A673 (cell line): ENCODE measurements around the gene XIRP1. TPM values are rescaled to one million over a fixed set of nuclear protein-coding genes. Genes with fewer than 3 reads are reported as not detected.
"Not testable (repeated sequence)": the region's sequence is repeated elsewhere in the genome, so short reads cannot be mapped to it uniquely, and the experiment has no call there.

Source experiments
- BruUV-seq: library from RNA; stranded (reverse); fragments of 400-500 nt; replicated peaks from 2 replicates; lab custom pipeline; 2021; lab: Mats Ljungman, UMichigan
- CTCF ChIA-PET: fragments of 300-600 bp; sonication (Branson Sonifier 250); formaldehyde crosslinking; loops from one replicate; lab custom pipeline; 2022; ENCODE audit warnings: antibody characterized with exemption; lab: Charles Lee
- POLR2A ChIA-PET: fragments of 300-600 bp; sonication (Branson Sonifier 250); formaldehyde crosslinking; loops from one replicate; lab custom pipeline; 2022; ENCODE audit warnings: antibody characterized with exemption; ENCODE audit not compliant: low non-redundant PET; lab: Charles Lee
- DNase-seq: peaks from one replicate; pipeline ENCODE4 v3.0.0-alpha.2; 2015; ENCODE audit warnings: low spot score
- H3K27ac ChIP-seq: fragments of 200-600 bp; sonication (generic); 2 replicates; pipeline ENCODE4 v1.5.1; 2016; ENCODE audit warnings: mixed run types, low read depth, mild to moderate bottlenecking, mixed read lengths, antibody characterized with exemption, low read length; ENCODE audit not compliant: poor library complexity, severe bottlenecking
- H3K27me3 ChIP-seq: fragments of 200-600 bp; sonication (generic); replicated peaks from 2 replicates; pipeline ENCODE4 v1.6.1; 2017; ENCODE audit warnings: mixed run types, low read depth, mild to moderate bottlenecking, mixed read lengths, antibody characterized with exemption, low read length; ENCODE audit not compliant: insufficient read depth, poor library complexity
- H3K36me3 ChIP-seq: fragments of 200-600 bp; sonication (generic); 2 replicates; pipeline ENCODE4 v1.6.1; 2016; ENCODE audit warnings: mixed run types, mild to moderate bottlenecking, mixed read lengths, antibody characterized with exemption, low read length; ENCODE audit not compliant: insufficient read depth, poor library complexity, severe bottlenecking
- H3K4me1 ChIP-seq: fragments of 200-600 bp; sonication (generic); 2 replicates; pipeline ENCODE4 v1.6.1; 2017; ENCODE audit warnings: mixed run types, mild to moderate bottlenecking, mixed read lengths, antibody characterized with exemption, low read length; ENCODE audit not compliant: insufficient read depth, poor library complexity, severe bottlenecking
- H3K4me3 ChIP-seq: fragments of 200-600 bp; sonication (generic); 2 replicates; pipeline ENCODE4 v1.5.1; 2016; ENCODE audit warnings: low read depth, mixed run types, mild to moderate bottlenecking, mixed read lengths, low read length; ENCODE audit not compliant: poor library complexity, severe bottlenecking
- H3K9me3 ChIP-seq: fragments of 200-600 bp; sonication (generic); 2 replicates; pipeline ENCODE4 v1.6.1; 2016; ENCODE audit warnings: mixed run types, low read depth, mild to moderate bottlenecking, mixed read lengths, antibody characterized with exemption, low read length; ENCODE audit not compliant: poor library complexity, severe bottlenecking
- EZH2 ChIP-seq: fragments of 200-600 bp; sonication (generic); IDR thresholded peaks from 2 replicates; pipeline ENCODE4 v1.6.1; 2017; ENCODE audit warnings: borderline replicate concordance, low read depth, mild to moderate bottlenecking, mixed read lengths, antibody characterized with exemption, low read length; ENCODE audit not compliant: poor library complexity, severe bottlenecking
- intact Hi-C: fragments of 100-400 bp; cut with micrococcal nuclease; formaldehyde crosslinking; loops from one replicate; pipeline ENCODE4 v1.10.0; 2022; ENCODE audit not compliant: unreplicated experiment
- total RNA-seq: library from RNA; stranded (reverse); gene quantifications from 2 replicates; pipeline ENCODE4 v1.2.3, GENCODE V29; 2021
- TF ChIP-seq, protein P1 (sequence below): fragments of 300-800, 200-600 bp; sonication (generic); conservative IDR thresholded peaks from 2 replicates; pipeline ENCODE4 v1.5.1; 2017; ENCODE audit warnings: low read depth, mild to moderate bottlenecking, antibody characterized with exemption, low read length, moderate library complexity, mixed read lengths

XIRP1 gene
- total RNA-seq, 1 experiment from 2014 or later, result not detected

DNA sequence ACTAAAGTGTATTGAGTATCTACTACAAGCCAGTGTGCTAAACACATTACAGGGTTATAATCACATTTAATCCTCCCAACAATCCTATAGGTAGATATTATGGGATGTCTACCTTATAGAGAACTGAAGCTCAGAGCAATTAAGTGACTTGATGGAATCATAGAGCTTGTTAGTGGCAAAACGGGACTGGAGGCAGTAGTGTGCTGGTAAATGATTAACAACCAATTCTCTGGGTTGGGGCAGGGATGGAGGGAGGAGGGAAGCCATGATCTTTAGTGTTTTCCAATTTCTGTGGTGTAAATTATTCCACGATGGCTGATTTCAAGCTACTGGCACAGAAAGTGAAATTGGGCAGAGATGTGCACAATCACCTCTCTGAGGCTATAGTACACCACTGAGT is 20.5 kb downstream of the XIRP1 start:
- H3K36me3 ChIP-seq, result no peaks in the 10 kb centered on the region
- H3K27me3 ChIP-seq, result no peaks in the 10 kb centered on the region
- H3K4me3 ChIP-seq, result no peak overlapping the region
- H3K27ac ChIP-seq, result no peak overlapping the region
- TF ChIP-seq, protein P1, sequence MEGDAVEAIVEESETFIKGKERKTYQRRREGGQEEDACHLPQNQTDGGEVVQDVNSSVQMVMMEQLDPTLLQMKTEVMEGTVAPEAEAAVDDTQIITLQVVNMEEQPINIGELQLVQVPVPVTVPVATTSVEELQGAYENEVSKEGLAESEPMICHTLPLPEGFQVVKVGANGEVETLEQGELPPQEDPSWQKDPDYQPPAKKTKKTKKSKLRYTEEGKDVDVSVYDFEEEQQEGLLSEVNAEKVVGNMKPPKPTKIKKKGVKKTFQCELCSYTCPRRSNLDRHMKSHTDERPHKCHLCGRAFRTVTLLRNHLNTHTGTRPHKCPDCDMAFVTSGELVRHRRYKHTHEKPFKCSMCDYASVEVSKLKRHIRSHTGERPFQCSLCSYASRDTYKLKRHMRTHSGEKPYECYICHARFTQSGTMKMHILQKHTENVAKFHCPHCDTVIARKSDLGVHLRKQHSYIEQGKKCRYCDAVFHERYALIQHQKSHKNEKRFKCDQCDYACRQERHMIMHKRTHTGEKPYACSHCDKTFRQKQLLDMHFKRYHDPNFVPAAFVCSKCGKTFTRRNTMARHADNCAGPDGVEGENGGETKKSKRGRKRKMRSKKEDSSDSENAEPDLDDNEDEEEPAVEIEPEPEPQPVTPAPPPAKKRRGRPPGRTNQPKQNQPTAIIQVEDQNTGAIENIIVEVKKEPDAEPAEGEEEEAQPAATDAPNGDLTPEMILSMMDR, result no peak
- no peak for TF ChIP-seq EZH2
- POLR2A ChIA-PET, result no interaction called here
- H3K9me3 ChIP-seq, result no peaks in the 10 kb centered on the region
- BruUV-seq, result no TSS peak
- peaks cover 16% of the 10 kb centered on the region for H3K4me1 ChIP-seq
- no peak for DNase-seq
- CTCF ChIA-PET, result no interaction called here
- intact Hi-C loops, result no loop called here

- CTCF ChIA-PET, result not testable (repeated sequence)
These were observed 21.5 kb downstream of the XIRP1 start for GRCh38 chr3:39170877-39171276.

DNA sequence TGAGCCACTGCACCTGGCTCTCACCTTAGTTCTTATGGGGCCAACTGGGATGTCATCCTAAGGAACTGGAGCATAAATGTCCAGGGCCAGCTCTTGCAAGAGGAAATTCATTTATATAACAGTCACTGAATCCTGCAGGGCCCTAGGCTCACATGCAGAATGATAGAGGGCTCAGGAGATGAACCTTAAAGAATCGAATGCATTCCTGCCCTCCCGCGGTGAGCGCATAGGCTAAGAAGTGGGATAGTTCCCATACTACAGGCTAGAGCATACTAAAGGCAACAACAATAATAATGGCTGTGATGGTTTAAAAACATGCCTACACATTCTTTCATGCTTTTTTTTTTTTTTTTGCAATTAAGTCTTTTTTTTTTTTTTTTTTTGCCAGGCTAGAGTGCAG is 21.9 kb downstream of the XIRP1 start:
- ChIA-PET CTCF (no interaction called here), POLR2A (no interaction called here)
- Histone ChIP-seq H3K36me3 (no peaks in the 10 kb centered on the region), H3K4me3 (no peak overlapping the region), H3K9me3 (no peaks in the 10 kb centered on the region), H3K27me3 (no peaks in the 10 kb centered on the region), H3K27ac (no peak overlapping the region), H3K4me1 (peaks cover 28% of the 10 kb centered on the region)
- intact Hi-C loops, result no loop called here
- DNase-seq, result no peak
- TF ChIP-seq, protein P1, result no peak
- TF ChIP-seq EZH2, result no peak
- no TSS peak for BruUV-seq

More at GRCh38 chr3:39170877-39171276, 21.5 kb downstream of the XIRP1 start:
- peaks cover 25% of the 10 kb centered on the region for H3K4me1 ChIP-seq
- DNase-seq, POLR2A ChIA-PET, H3K9me3 ChIP-seq, intact Hi-C loops, H3K27ac ChIP-seq, H3K36me3 ChIP-seq, H3K27me3 ChIP-seq, BruUV-seq, H3K4me3 ChIP-seq: not testable (repeated sequence)

- Histone ChIP-seq H3K36me3 (no peaks in the 10 kb centered on the region), H3K9me3 (no peaks in the 10 kb centered on the region), H3K27me3 (no peaks in the 10 kb centered on the region), H3K4me3 (no peak overlapping the region), H3K4me1 (peaks cover 33% of the 10 kb centered on the region), H3K27ac (no peak overlapping the region)
- intact Hi-C loops, result no loop called here
- ChIA-PET CTCF (no interaction called here), POLR2A (no interaction called here)
- no peak for DNase-seq
- no TSS peak for BruUV-seq
- TF ChIP-seq, protein P1, result no peak
- no peak for TF ChIP-seq EZH2
These were observed 22.7 kb downstream of the XIRP1 start for GRCh38 chr3:39169712-39170111.
